GM19395 (cell line): ENCODE data around the gene CFAP141.
A peak's percentile ranks its signal among the peaks of the same experiment; 100 is the strongest.

ENCODE experiments used
- ATAC-seq: cut with Tn5 transposase; IDR thresholded peaks from one replicate; pipeline ENCODE4 v1.9.1; 2021; ENCODE audit warnings: mild to moderate bottlenecking, moderate library complexity; ENCODE audit not compliant: unreplicated experiment

Gene CFAP141

DNA sequence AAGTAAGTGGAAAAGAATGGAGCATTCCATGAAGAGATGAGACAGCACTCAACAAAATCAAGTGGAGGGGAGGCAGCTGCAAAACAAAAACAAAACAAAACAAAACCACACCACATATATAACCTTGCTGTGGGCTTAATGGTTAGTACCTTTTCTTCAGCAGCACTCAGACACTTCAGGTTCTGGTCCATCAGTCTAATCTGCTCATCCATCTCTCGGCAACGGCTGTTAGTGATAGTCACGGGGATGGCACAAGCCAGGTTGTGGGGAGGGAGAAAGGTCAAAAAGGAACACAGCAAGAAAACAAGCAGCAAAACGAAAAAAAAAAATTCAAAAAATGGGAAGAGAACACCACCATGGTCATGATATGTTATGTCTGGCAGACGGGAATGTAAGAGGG, 34.3 kb downstream of the CFAP141 start:
- ATAC-seq = no peak

DNA sequence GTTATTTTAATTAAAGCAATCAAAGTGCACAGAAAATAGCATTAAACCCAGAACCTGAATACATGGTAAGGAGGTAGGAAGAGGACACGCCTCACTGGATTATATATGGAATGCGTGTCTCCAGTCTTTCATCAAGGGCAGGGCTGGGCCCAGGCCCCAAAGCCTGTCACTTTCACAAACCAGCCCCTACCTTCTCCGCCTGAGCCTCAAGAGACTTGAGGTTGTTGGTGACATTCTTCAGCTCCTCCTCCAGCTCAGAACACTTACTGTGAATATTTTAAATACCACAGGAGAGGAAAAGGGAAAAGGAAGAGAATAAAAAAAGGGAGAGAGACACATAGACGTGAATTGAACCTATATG, 34.9 kb downstream of the CFAP141 start:
- ATAC-seq = no peak

DNA sequence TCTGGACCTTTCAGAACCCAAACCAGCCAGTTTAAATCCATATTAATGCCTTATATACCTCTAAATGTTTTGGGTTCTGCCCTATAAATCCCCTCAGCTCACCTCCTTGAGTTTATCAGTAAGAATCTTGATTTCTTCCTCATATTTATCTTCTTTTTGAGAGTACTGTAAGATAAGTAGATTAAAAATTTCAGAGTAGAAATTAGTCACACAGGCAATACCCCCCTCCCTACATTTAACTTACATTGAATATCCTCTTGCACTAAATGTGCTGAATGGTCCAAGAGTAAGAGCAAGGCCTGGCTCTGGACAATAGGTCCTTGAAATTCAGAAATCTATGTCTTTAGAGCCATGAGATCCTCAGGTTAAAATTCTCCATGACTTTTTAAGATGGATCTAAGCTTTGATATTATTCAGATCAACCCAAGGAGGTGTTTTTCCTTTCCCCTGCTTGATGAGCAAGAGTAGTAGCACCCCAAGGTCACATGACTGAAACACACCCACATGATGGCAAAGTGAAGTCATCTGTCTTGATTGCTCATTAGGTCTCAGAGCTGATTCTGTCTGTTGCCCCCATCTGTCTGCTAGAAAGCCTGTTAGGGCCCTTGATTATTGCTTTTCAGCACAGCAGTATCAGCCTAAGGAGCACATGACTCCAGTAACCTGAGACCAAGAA, 35.4 kb downstream of the CFAP141 start:
- ATAC-seq = no peak

DNA sequence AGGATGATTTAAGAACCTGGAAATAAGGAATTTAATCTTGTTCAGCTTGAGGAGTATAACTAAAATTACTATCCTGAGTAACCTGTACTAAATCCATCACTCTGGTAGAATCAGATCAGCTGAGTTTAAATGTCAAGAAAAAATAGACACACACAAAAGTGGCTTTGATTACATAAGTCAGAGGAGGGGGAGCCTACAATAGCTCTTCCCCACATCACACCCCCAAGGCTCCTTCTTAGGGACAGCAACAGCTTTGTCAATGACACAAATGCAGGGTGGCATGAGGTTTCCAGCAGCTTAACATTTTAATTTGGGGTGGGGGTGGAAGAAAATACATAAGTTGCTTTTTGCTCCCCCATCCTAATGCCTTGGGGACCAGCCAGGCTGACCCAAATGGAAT, 38.7 kb downstream of the CFAP141 start:
- no peak for ATAC-seq

DNA sequence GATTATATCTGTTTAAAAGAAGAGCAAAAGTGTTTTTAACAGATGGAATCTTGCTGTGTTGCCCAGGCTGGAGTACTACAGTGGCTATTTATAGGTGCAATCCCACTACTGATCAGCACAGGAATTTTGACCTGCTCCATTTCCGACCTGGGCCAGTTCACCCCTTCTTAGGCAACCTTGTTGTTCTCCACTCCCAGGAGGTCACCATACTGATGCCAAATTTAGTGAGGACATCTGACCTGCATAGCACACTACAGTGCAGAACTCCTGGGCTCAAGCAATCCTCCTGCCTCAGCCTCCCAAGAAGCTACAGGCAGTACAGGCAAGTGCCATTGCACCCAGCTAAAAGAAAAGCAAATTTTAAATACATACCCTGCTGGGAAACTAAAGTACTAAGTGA, 39.9 kb downstream of the CFAP141 start:
- no peak for ATAC-seq

DNA sequence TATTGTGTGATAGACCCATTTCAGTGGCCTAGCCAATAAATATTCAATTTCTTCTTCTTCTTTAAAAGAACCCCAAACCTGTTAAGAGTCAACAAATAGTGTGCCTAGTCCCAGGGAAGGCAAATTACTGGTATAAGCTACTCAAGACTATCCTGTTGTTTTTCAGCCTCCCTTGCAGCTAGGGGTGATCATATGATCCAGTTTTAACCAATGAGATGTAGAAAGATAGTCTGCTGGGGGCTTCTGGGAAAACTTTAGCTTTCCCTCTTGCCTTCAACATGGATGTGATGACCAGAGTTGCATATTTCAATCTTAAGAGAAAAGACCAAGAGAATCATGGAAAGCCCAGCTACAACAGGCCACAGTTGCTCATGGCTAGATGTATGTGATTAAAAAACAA, 46.6 kb downstream of the CFAP141 start:
- ATAC-seq = no peak

DNA sequence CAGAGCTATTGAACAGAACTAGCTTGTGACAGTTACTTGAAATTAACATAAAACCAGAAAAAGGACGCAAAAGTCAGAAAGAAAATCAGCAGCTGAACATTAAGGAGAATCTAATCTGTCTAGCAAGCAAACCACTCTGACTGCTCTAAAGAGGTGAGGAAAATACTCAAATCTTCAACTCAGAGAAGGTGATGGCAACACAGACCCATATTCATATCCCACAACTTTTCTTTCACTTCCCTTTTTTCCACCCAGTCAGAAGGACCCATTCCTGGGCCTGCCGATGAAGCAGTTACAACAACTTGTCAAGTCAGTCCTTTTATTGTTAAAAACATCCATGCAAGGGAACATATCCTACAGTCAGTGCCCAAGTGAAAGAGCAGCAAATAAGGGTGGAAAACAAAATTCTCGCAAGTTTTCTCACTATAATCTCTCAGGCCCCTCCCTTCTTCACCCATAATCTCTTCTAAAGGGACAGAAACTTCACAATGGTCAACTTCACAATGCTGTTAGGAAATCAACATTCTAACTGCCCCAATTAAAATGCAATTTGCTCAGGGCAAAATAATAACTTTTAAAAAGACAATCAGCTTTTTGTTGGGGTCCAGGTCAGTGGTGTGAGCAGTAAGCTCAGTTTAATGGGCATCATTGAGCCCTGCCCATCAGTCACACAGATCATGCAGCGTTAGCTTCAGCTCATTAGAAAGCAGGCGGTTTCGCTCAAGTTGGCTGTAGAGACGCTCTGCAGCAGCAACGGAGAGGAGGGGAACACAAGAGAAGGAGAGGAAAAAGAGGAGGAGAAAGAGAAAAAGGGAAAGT, 47.6 kb downstream of the CFAP141 start:
- ATAC-seq = peak; percentile 50

DNA sequence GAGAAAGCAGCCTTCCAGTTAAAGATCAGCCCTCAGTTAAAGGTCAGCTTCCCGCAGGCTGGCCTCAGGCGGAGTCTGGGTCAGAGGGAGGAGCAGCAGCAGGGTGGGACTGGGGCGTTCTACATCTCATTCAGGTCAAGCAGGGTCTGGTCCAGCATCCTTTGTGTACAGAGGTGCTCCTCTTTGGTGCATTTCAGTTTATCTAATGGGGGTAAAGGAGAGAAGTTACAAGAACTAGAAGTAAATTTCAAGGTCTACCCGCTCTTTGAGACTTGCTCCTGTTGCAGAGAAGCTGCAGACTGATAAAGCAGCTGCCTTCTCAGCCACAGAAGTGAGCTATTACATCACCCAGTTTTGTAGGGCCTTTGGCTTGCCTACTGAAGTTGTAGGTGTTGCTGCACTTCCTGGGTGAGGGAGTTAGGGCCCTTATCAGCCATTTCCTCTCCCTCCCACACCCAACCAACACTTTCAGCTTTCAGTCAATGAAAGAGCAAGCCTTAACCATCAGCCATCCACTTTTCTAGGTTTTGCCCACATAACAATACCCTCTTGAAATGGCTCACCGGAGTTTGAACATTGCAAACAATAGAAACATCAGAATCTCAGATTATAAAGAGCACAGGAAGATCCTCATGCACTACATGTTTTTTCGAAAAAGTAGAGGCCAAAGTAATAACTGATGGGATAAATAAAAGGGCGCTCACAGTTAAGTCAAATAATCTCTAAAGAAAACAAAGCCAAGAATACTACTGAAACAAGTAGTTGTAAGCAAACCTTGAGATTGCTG, 48.4 kb downstream of the CFAP141 start:
- peak; percentile 78 for ATAC-seq

DNA sequence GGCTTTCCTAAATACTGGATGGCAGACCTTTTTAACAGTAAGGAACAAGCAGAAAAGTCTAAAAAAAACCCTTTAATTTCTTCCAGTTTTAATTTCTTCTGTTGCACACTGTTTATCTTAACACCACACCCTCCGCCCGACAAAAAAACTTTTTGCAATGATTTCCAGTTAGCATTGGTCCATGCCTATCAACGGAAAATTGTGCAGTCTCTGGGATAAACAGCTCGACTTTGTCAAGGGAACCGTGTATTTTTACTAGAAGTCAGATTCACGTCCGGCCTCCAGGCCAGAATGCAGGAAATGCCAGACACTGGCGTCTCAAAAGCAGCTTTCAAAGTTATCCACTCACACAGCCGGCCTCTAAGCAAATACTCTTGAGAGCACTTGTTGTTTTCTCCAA, 50.9 kb downstream of the CFAP141 start:
- ATAC-seq = no peak

DNA sequence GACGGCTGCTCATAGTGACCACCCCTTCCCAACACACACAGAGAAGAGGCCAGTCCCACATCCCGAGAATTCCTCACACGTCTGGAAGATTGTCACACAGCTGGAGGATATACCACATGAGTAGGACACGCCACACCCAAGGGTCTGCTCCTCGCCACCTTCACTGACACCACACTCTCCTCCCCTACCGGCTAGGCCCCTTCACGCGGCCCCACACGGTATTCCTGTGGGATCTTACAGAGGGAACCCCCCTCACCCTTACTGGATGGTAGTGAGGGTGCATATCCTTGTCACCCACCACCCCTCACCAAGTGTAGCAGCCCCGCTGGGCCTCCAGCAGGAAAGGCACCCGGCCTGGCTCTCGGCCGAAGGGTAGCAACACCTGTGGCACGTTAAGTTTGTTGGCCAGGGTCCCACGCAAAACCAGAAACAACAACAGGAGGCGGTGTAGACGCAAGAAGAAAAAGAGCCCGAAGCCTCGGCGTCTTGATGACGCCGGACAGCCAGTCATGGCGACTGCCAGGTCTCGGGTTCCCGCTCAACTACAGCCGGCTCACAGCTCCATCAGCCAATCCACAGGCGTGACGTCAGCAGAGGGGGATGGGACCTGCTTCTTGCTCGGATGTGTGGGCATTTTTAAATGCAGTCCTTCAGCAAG, 51.5 kb downstream of the CFAP141 start, which contains the start of gene NUP210L:
Gene NUP210L (minus strand): TSS at position 540 of the 658 bp plus-strand sequence.
- no peak for ATAC-seq

DNA sequence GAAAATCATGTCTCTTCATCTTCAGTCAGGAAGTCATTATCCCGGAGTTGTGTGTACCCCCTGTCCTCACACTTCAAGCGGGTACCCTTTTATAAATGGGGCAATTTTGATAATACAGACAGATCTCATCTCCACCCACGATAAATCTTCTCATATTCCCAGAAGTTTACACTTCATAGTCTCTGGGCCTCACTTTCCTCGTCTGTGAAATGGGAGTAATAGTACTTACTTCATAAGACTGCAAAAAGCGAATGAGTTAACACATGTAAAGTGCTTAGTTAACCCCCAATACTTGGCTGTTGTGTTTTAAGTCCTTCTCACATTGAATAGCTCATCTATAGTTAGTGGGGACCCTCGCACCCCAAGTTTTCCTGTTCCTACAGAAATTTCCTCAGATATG, 52.1 kb downstream of the CFAP141 start:
- ATAC-seq = no peak

DNA sequence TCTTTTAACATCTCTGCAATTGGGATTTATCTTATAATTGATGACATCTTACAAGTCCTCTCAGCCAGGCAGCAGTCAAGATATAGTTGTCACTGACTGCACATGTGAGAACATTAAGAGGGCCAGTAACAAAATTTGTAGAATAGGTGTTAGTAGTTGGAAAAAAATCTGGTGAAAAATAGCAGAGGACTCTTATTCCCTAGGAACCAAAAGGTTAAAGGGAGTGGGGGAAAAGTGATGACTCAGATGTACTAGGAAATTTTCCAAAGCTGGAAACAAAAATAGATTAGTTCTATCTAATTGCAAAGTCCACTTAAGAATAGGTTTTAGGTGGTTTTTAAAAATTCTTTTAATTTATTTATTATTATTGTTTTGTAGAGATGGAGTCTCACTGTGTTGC, 54.8 kb downstream of the CFAP141 start:
- ATAC-seq = no peak
